Measurements from ENCODE around the gene THOC5. TPM values are rescaled to one million over a fixed set of nuclear protein-coding genes. Genes with fewer than 3 reads are reported as not detected.

The THOC5 gene
- total and polyA plus RNA-seq, 2 donors from 2014 or later: 23.1 to 37.9 TPM

DNA sequence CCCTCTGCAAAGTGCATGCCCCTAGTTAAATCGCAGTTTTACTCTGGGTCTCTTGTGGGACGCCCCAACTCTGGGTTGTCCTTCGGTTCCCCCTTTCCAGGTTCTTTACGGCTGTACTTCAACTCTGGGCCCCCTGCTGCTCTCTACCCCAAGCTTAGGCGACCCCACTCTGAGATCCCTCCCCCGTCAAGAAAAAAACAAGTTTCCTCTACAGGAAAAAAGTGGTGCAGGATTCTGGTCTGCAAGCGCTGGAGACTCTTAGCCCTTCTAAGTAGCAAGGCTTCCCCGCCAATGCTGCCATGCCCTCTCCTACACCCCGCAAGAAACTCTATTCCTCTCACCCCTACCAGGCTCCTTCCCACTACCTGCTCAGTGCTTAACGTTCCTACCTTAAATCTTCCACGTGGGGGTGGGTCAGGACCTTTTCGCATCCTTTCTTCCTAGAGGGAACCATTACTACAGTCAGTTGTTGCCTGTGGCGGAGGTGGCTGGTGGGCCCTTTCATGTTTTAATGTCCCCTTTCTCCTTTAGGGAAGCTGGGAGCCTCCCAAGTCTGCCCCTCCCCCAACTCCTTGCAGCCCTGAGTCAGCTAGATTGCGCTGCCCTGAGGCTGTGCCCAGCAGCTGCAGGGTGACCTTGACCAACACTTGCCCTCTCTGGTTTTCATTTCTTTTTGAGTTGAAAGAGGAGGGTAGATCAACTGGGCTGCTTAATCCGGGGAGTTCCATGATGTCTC lies 72.1 kb downstream of the THOC5 start:
- no peak overlapping the region for H3K4me3 ChIP-seq (ENCODE audit: low read length in 3 of 3)
- FAIRE-seq: no peak

DNA sequence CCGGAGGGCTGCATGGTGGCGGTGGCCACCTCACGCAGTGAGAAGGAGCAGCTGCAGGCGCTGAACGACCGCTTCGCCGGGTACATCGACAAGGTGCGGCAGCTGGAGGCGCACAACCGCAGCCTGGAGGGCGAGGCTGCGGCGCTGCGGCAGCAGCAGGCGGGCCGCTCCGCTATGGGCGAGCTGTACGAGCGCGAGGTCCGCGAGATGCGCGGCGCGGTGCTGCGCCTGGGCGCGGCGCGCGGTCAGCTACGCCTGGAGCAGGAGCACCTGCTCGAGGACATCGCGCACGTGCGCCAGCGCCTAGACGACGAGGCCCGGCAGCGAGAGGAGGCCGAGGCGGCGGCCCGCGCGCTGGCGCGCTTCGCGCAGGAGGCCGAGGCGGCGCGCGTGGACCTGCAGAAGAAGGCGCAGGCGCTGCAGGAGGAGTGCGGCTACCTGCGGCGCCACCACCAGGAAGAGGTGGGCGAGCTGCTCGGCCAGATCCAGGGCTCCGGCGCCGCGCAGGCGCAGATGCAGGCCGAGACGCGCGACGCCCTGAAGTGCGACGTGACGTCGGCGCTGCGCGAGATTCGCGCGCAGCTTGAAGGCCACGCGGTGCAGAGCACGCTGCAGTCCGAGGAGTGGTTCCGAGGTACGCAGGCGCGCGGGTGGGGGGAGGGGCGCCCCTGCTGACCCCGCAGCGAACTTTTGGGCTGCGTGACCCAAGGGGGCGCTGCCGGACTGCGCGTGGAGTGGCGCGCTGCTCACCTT lies 72.9 kb downstream of the THOC5 start:
- Histone ChIP-seq H3K4me3 (ENCODE audit: low read length in 3 of 3) (peak overlapping the region in 1 of 3 donors; percentile 5), H3K4me1 (ENCODE audit: control insufficient read depth in 2 of 3, insufficient read depth in 2 of 3, low read depth in 1 of 3, low read length in 3 of 3) (peaks cover 0 to 12% (median 0%) of the 10 kb centered on the region in 3 donors), H3K27ac (ENCODE audit: low read depth in 2 of 2, low read length in 2 of 2) (no peak overlapping the region), H3K9me3 (ENCODE audit: control insufficient read depth in 2 of 3, insufficient read depth in 1 of 3, low read length in 3 of 3) (no peaks in the 10 kb centered on the region), H3K27me3 (ENCODE audit: control insufficient read depth, insufficient read depth, low read length) (peaks cover 4% of the 10 kb centered on the region), H3K9ac (ENCODE audit: low read length in 3 of 3) (no peak overlapping the region), H3K36me3 (ENCODE audit: control insufficient read depth in 2 of 3, insufficient read depth in 3 of 3, low read length in 3 of 3) (no peaks in the 10 kb centered on the region)
- TF ChIP-seq, protein P1, sequence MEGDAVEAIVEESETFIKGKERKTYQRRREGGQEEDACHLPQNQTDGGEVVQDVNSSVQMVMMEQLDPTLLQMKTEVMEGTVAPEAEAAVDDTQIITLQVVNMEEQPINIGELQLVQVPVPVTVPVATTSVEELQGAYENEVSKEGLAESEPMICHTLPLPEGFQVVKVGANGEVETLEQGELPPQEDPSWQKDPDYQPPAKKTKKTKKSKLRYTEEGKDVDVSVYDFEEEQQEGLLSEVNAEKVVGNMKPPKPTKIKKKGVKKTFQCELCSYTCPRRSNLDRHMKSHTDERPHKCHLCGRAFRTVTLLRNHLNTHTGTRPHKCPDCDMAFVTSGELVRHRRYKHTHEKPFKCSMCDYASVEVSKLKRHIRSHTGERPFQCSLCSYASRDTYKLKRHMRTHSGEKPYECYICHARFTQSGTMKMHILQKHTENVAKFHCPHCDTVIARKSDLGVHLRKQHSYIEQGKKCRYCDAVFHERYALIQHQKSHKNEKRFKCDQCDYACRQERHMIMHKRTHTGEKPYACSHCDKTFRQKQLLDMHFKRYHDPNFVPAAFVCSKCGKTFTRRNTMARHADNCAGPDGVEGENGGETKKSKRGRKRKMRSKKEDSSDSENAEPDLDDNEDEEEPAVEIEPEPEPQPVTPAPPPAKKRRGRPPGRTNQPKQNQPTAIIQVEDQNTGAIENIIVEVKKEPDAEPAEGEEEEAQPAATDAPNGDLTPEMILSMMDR (IDR thresholded peaks at IDR 0.05; ENCODE audit: borderline replicate concordance, extremely low read depth, insufficient read depth): no peak
- DNase-seq (peak in 4 of 5 donors; percentile 62 to 85 (median 74)), FAIRE-seq (no peak)
- intact Hi-C loops (cut with DNase I): no loop called here

More for the DNA sequence above, 72.1 kb downstream of the THOC5 start:
- no peak overlapping the region for H3K27ac ChIP-seq (ENCODE audit: low read depth in 2 of 2, low read length in 2 of 2)
- intact Hi-C loops (cut with DNase I): no loop called here
- H3K4me1 ChIP-seq (ENCODE audit: control insufficient read depth in 2 of 3, insufficient read depth in 2 of 3, low read depth in 1 of 3, low read length in 3 of 3): peaks cover 0 to 12% (median 0%) of the 10 kb centered on the region in 3 donors
- no peak overlapping the region for H3K9ac ChIP-seq (ENCODE audit: low read length in 3 of 3)
- DNase-seq: peak in 3 of 5 donors; percentile 36 to 51 (median 51)
- no peaks in the 10 kb centered on the region for H3K9me3 ChIP-seq (ENCODE audit: control insufficient read depth in 2 of 3, insufficient read depth in 1 of 3, low read length in 3 of 3)
- TF ChIP-seq, protein P1 (IDR thresholded peaks at IDR 0.05; ENCODE audit: borderline replicate concordance, extremely low read depth, insufficient read depth): no peak
- H3K27me3 ChIP-seq (ENCODE audit: control insufficient read depth, insufficient read depth, low read length): peaks cover 4% of the 10 kb centered on the region
- H3K36me3 ChIP-seq (ENCODE audit: control insufficient read depth in 2 of 3, insufficient read depth in 3 of 3, low read length in 3 of 3): no peaks in the 10 kb centered on the region

DNA sequence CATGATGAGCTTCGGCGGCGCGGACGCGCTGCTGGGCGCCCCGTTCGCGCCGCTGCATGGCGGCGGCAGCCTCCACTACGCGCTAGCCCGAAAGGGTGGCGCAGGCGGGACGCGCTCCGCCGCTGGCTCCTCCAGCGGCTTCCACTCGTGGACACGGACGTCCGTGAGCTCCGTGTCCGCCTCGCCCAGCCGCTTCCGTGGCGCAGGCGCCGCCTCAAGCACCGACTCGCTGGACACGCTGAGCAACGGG lies 73.4 kb downstream of the THOC5 start:
- Histone ChIP-seq H3K4me1 (ENCODE audit: control insufficient read depth in 2 of 3, insufficient read depth in 2 of 3, low read depth in 1 of 3, low read length in 3 of 3) (peaks cover 0 to 12% (median 0%) of the 10 kb centered on the region in 3 donors), H3K9me3 (ENCODE audit: control insufficient read depth in 2 of 3, insufficient read depth in 1 of 3, low read length in 3 of 3) (no peaks in the 10 kb centered on the region), H3K4me3 (ENCODE audit: low read length in 3 of 3) (peak overlapping the region in 1 of 3 donors; percentile 5), H3K27ac (ENCODE audit: low read depth in 2 of 2, low read length in 2 of 2) (no peak overlapping the region), H3K9ac (ENCODE audit: low read length in 3 of 3) (no peak overlapping the region), H3K27me3 (ENCODE audit: control insufficient read depth, insufficient read depth, low read length) (peaks cover 4% of the 10 kb centered on the region), H3K36me3 (ENCODE audit: control insufficient read depth in 2 of 3, insufficient read depth in 3 of 3, low read length in 3 of 3) (no peaks in the 10 kb centered on the region)
- TF ChIP-seq, protein P1 (IDR thresholded peaks at IDR 0.05; ENCODE audit: borderline replicate concordance, extremely low read depth, insufficient read depth): no peak
- intact Hi-C loops (cut with DNase I): no loop called here
- DNase-seq (no peak), FAIRE-seq (no peak)

Measured in kidney (tissue), 14 donors.